Measurements from ENCODE around the gene KRTAP20-3. TPM values are rescaled to one million over a fixed set of nuclear protein-coding genes. Genes with fewer than 3 reads are reported as not detected.

KRTAP20-3 gene
- not detected in 2 replicates for total RNA-seq (2014; rRNA removed; shearing (Covaris generic))
- not detected in 2 replicates for total RNA-seq (2022)
- not detected for Bru-seq, nascent RNA
- BruChase-seq, experiment 1, labeled RNA remaining after a 6-hour chase: not detected
- not detected for BruChase-seq, experiment 2, labeled RNA remaining after a 2-hour chase
- long read RNA-seq: 0 reads

GRCh38 chr21:30642564-30642963 is at the start of gene KRTAP20-3:
TSS of gene KRTAP20-3 (plus strand) at chr21:30642864.
- Histone ChIP-seq H2AFZ (ENCODE audit: low read length) (no peak within 1 kb of the TSS), H4K20me1 (ENCODE audit: insufficient read depth, low read length) (no peaks in the 10 kb centered on the region), H3K9me2 (ENCODE audit: insufficient read depth, low read length) (no peaks in the 10 kb centered on the region), H3K9me3 (ENCODE audit: low read length) (no peaks in the 10 kb centered on the region), H3K4me3 (ENCODE audit: low read depth, low read length, poor library complexity, severe bottlenecking) (no peak within 1 kb of the TSS), H3K4me1 (ENCODE audit: insufficient read depth, low read length, poor library complexity, severe bottlenecking) (no peaks in the 10 kb centered on the region), H3K79me2 (ENCODE audit: insufficient read depth, low read depth, low read length) (no peaks in the 10 kb centered on the region), H3K27ac (ENCODE audit: low read depth, low read length, poor library complexity, severe bottlenecking) (no peak within 1 kb of the TSS), H3K4me2 (ENCODE audit: low read length) (no peak within 1 kb of the TSS), H3K36me3 (ENCODE audit: insufficient read depth, low read length) (no peaks in the 10 kb centered on the region)
- no TSS peak for BruUV-seq (replicated peaks)
- intact Hi-C loops (cut with micrococcal nuclease; ENCODE audit: unreplicated experiment): no loop called here
- ChIA-PET POLR2A (no interaction called here), CTCF (ENCODE audit: unreplicated experiment) (no interaction called here)
- no peak for TF ChIP-seq CTCF (conservative IDR thresholded peaks at IDR 0.05; ENCODE audit: low read length)
- no peak for TF ChIP-seq EZH2phosphoT487 (IDR thresholded peaks at IDR 0.05; ENCODE audit: borderline replicate concordance, low read depth, low read length)
- no peak for DNase-seq (ENCODE audit: low spot score)

DNA sequence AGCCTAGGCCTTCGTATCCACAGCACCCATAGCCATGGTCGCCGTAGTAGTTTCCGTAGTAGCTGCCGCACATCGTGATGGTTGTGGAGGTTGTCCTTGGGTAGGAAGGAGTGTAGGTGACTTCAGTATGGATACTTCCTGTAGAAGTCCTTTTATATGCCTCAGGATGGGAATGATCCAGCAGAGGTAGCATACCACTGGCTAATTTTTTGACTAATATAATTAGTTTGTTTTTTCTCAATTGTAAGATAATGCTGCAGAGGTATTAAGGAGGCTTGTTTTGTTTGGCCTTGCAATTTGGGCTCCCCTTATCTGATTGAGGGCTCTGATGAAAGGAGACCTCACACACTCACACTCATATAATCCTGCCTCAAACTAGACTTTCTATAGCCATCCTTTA is 43.9 kb upstream of the KRTAP20-3 start, which contains the start of gene KRTAP6-2:
KRTAP6-2 (minus strand) TSS at position 101 of the 400 bp plus-strand sequence; CDS start at position 73, 28 bp downstream.
- no peak for DNase-seq (ENCODE audit: low spot score)
- Histone ChIP-seq H3K4me3 (ENCODE audit: low read depth, low read length, poor library complexity, severe bottlenecking) (no peak within 1 kb of the TSS), H3K9me3 (ENCODE audit: low read length) (peaks cover 18% of the 10 kb centered on the region; the same call in 1 of the 2 replicates), H3K4me2 (ENCODE audit: low read length) (no peak within 1 kb of the TSS), H3K4me1 (ENCODE audit: insufficient read depth, low read length, poor library complexity, severe bottlenecking) (no peaks in the 10 kb centered on the region), H2AFZ (ENCODE audit: low read length) (no peak within 1 kb of the TSS), H4K20me1 (ENCODE audit: insufficient read depth, low read length) (no peaks in the 10 kb centered on the region), H3K36me3 (ENCODE audit: insufficient read depth, low read length) (no peaks in the 10 kb centered on the region), H3K9me2 (ENCODE audit: insufficient read depth, low read length) (no peaks in the 10 kb centered on the region), H3K79me2 (ENCODE audit: insufficient read depth, low read depth, low read length) (no peaks in the 10 kb centered on the region), H3K27ac (ENCODE audit: low read depth, low read length, poor library complexity, severe bottlenecking) (no peak within 1 kb of the TSS)
- BruUV-seq (replicated peaks): no TSS peak
- intact Hi-C loops (cut with micrococcal nuclease; ENCODE audit: unreplicated experiment): no loop called here
- ChIA-PET POLR2A (no interaction called here), CTCF (ENCODE audit: unreplicated experiment) (no interaction called here)
- TF ChIP-seq EZH2phosphoT487 (IDR thresholded peaks at IDR 0.05; ENCODE audit: borderline replicate concordance, low read depth, low read length) (no peak), CTCF (conservative IDR thresholded peaks at IDR 0.05; ENCODE audit: low read length) (no peak)

DNA sequence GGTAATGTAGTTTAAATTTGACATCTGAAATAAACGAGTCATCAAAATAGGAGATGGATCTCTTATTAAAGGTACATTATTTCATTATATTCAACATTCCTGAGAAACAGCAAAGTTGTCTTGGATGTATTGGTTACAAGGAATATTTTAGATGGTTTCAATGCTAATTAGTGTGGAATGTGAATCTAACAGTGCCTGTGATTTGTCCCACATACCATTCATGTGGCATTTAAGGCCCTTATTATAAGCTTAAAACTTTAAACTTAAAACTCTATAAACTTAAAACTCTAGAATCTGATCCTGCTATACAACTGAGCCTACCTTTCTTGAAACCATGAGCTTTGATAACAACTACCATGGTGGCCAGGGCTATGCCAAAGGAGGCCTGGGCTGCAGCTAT is 41.9 kb upstream of the KRTAP20-3 start, which contains the start of gene KRTAP22-1:
KRTAP22-1 (plus strand) TSS at position 301 of the 400 bp plus-strand sequence.
- DNase-seq (ENCODE audit: low spot score): no peak
- CTCF ChIA-PET (ENCODE audit: unreplicated experiment): no interaction called here
- intact Hi-C loops (cut with micrococcal nuclease; ENCODE audit: unreplicated experiment): no loop called here
- H3K4me1 ChIP-seq (ENCODE audit: insufficient read depth, low read length, poor library complexity, severe bottlenecking): no peaks in the 10 kb centered on the region
- no peak within 1 kb of the TSS for H2AFZ ChIP-seq (ENCODE audit: low read length)
- H4K20me1 ChIP-seq (ENCODE audit: insufficient read depth, low read length): no peaks in the 10 kb centered on the region
- H3K27ac ChIP-seq (ENCODE audit: low read depth, low read length, poor library complexity, severe bottlenecking): no peak within 1 kb of the TSS
- H3K4me2 ChIP-seq (ENCODE audit: low read length): no peak within 1 kb of the TSS
- no peaks in the 10 kb centered on the region for H3K9me2 ChIP-seq (ENCODE audit: insufficient read depth, low read length)
- no peak within 1 kb of the TSS for H3K4me3 ChIP-seq (ENCODE audit: low read depth, low read length, poor library complexity, severe bottlenecking)
- no TSS peak for BruUV-seq (replicated peaks)
- TF ChIP-seq EZH2phosphoT487 (IDR thresholded peaks at IDR 0.05; ENCODE audit: borderline replicate concordance, low read depth, low read length): no peak
- H3K9me3 ChIP-seq (ENCODE audit: low read length): peaks cover 18% of the 10 kb centered on the region; the same call in 1 of the 2 replicates
- POLR2A ChIA-PET: interaction anchor here (0.6 kb wide), 1 partner anchor 10 kb away, joined by 3 read pairs; no protein-coding TSS in a partner anchor
- H3K36me3 ChIP-seq (ENCODE audit: insufficient read depth, low read length): no peaks in the 10 kb centered on the region
- no peaks in the 10 kb centered on the region for H3K79me2 ChIP-seq (ENCODE audit: insufficient read depth, low read depth, low read length)
